Ecto neural progenitor cell (in vitro differentiated cells): ENCODE results near the gene VAMP5.
"Not testable (repeated sequence)": the region's sequence is repeated elsewhere in the genome, so short reads cannot be mapped to it uniquely, and the experiment has no call there.

ENCODE experiments used
- DNase-seq: peaks from one replicate; pipeline ENCODE4 v3.0.0-alpha.2; 2018; ENCODE audit warnings: low spot score

Gene VAMP5, protein sequence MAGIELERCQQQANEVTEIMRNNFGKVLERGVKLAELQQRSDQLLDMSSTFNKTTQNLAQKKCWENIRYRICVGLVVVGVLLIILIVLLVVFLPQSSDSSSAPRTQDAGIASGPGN

DNA sequence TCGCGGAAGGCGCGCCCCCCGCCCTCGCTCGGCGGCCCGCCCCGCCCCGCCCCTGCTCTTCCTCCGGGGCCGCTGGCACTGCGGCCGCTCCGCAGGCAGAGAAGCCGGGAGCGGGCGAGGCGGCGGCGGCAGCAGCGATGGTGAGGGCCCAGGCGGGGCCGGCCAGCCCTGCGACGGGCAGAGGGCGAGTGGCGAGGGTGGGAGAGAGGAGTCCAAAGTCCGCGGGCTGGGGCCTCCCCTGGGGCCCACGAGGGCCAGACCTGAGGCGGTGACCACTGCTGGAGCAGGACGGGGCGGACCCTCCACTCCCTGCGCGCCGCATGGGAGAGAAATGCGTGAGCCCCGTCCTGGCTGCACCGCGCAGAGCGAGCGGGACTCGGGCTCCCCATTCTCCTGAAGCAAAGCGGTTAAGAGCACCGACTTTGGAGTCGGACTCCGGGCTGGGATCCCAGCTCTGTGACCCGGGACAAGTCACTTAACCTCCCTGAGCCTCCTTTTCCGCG is at the start of gene VAMP5:
Gene VAMP5 (plus strand): TSS at position 78 of the 503 bp plus-strand sequence. CDS start 60 bp downstream, at position 138.
- DNase-seq = no peak

DNA sequence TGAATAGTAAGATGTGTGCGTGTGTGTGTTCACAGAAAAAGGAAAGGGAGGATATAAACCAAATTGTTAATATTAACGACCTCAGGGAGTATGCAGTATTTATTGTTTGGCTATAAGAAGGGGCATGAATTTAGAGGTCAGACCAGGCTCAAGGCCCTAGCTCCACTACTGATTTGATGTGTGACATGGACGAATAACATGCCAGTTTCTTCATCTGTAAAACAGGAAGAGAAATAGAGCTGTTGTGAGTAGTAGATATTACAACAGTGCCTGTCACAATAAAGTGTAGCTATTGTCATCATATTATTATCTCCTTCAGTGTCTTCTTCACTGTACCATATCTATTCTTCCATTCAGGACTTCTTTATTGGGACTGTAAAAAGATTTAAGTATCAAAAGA is 49.4 kb upstream of the VAMP5 start:
- no peak for DNase-seq

DNA sequence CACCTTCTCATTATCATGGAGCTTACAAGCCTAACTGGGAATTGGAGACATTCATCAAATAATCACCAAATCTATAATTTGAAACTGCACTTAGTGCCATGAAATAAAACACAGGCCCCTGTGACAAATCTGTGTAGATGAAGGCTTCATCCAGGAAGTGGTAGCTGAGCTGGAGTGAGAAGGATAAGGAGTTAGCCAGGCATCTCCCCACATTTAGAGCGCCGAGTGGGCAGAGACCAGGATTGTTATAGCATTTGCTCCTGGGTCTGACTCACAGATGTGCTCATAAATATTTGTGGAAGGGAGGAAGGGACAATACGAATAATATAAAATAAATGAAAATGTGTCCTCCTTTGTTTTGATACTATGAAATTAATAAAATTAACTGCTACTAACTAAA is 47.8 kb upstream of the VAMP5 start:
- DNase-seq = no peak

DNA sequence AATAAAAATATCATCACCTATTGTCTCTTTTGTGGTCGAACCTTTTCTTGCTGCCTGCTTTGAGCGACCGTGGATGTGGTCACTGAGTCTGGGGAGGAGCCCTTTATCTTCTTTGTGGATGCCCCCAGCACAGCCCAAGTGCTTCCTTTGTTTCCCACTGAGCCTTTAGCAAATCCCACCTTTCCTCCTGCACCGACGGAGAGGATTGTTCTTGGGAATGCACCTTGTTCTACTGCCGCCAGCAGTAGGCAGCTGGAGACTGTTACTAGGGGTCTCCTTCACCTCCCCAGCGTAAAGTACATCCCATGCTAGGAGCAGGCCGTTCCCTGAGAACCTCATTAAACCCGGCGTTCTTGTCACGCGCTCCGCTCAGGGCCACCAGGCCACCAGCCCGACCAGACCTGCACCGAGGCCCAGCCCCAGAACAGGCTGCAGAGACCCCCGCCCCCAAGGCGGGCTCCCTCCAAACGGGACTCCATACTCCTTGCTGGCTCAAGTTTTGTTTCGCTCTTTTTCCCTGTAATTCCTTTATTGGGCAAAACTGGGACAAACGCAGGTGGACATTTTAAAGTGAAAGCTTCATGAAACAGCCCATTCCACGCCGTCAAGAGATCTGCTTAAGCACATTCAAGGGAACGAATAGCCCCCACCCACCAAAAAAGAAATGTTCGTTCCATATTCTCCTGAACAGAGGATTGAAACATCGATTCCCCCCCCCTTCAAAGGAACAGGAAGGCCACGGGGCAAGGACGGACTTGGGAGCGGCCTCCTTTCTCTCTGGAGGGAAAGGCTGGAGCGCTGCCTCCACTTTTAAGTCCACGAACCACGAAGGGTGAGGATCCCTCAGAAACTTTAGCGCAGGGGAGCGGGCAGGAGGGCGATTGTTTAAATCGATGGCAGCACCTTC is 46.4 kb upstream of the VAMP5 start:
- peak; percentile 75 for DNase-seq

DNA sequence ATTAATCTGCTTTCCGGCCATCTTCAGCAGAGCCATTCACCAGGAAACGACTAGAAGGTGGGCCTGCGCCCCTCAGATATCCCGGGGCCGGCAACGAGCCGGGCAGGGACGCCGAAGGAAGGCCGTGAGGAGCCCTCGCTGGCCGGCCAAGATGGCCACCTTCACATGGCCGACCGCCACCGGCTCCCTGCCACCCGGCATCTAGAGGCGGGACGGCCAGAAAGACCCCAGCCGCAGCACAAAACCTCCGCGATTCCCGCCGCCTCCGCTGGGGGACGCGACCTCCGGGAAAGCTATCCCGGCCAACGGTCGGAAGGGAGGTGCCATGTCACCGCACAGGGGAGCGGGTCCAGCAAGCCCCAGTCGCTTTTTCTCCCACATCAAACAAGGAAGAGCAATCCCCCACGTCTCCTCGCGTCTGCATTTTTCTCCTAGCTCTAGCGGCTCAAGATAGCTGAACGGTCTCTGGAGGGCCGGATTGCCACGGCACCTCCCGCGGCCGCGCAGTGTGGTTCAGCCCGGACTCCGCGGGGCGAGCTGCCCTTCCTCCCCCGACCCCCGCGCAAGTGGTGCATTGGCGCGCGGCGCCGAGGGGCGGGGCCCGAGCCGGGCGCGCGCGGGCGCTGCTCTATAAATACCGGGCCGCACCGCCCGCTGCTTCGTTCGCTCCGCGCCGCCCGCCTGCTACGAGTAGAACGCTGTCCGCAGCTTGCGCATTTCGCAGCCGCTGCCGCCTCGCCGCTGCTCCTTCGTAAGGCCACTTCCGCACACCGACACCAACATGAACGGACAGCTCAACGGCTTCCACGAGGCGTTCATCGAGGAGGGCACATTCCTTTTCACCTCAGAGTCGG is 45.5 kb upstream of the VAMP5 start, which contains the start of gene MAT2A:
Gene MAT2A (plus strand): TSS at position 662 of the 854 bp plus-strand sequence. CDS start 120 bp downstream, at position 782.
- DNase-seq = peak; percentile 98

DNA sequence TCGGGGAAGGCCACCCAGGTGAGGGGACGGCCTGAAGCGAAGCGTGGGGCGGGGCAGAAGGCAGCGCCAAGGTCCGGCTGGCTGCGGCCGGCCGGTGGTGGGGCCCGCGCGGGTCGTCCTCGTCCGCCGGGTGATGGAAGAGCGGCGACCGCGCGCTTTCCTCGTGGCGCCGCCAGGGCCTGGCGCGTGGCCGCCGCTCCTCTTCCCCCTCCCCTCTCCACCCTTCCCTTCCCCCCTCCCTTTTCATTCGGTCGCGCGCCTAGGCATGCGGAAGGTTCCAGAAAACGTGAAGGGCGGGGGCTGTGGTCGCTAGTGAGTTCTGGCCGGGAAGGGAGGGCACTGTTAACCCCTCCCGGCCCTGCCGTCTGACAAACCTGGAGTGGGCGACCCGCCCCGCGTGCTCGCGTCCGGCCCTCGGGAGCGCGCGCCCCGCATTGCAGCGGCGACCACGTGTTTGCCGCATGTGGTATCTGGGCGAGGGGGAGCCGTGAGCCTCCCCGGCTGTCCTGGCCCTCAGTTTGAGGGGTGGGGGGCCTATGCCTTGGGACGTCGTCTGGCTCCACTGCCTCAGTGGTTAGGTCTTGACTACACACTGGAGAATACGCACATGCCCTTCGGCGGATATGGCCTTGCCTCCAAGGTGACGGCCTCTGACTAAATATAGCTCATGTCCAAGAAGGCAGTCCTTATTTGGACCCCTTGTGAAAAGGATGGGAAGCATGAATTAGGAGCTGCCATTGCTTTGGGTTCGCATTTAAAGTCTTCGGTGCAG is 44.7 kb upstream of the VAMP5 start:
- DNase-seq = no peak

DNA sequence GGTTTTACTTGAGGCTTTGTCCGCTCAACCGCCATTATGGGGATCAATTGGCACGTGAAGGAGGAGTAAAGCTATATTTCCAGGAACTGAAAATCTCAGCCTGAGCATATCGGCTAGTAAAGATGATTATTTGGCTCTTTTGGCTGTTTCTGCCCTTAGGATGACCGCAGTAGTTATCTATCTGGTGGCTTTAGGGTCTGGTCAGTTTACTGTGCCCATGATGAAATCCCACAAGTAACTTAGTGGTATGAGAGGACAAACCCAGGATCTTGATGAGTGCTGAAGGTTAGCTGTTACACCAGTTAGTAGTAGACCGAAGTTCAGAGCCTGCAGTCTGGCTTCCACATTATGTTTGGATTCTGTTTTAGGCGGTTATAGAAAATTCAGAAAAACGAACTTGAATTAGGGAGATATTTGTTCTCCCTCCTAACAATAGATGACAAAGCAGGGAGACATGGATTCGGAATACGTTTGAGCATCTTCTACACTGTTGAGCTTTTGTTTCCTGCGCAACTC is 44.0 kb upstream of the VAMP5 start:
- no peak for DNase-seq

DNA sequence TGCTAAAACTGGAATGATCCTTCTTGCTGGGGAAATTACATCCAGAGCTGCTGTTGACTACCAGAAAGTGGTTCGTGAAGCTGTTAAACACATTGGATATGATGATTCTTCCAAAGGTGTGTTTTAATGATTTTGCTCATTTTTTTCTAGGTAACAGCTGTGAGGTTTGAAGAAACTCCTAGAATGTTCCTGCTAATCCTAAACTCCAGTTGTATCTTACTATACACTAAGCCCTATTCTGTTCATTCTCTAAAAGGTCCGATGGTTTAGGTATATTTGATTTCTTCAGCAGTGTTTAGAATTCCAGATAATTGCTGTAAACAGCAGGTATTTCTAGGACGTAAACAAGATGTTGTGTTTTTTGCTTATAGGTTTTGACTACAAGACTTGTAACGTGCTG is 43.0 kb upstream of the VAMP5 start:
- DNase-seq = no peak

DNA sequence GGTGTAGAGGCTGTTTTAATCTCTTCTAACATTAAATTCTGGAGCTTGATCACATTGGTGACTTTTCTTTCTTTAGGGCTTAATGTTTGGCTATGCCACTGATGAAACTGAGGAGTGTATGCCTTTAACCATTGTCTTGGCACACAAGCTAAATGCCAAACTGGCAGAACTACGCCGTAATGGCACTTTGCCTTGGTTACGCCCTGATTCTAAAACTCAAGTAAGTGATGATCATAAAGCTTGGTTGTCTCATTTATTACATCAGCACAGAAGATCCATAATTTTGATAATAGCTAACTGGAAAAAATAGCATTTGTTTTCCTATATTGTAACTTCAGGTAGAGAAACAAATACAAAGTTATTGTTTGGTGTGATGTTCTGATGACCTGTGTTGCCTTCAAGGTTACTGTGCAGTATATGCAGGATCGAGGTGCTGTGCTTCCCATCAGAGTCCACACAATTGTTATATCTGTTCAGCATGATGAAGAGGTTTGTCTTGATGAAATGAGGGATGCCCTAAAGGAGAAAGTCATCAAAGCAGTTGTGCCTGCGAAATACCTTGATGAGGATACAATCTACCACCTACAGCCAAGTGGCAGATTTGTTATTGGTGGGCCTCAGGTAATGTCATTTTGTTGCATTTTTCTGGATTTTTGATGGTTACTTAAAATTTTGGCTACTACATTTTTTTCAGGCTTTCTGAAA is 42.3 kb upstream of the VAMP5 start:
- no peak for DNase-seq

DNA sequence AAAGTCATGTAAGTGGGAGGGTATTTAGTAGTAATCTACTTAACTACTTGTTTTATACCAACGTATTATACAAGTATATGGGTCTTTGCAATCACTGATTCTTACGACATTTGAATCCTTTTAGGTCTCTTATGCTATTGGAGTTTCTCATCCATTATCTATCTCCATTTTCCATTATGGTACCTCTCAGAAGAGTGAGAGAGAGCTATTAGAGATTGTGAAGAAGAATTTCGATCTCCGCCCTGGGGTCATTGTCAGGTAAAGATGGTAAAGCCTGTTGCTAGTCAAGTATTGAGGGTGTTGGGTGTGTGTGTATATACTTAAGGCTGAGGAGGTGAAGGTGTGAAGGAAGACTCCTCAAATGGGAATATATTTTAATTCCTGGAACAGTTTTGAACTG is 41.5 kb upstream of the VAMP5 start:
- DNase-seq = no peak

DNA sequence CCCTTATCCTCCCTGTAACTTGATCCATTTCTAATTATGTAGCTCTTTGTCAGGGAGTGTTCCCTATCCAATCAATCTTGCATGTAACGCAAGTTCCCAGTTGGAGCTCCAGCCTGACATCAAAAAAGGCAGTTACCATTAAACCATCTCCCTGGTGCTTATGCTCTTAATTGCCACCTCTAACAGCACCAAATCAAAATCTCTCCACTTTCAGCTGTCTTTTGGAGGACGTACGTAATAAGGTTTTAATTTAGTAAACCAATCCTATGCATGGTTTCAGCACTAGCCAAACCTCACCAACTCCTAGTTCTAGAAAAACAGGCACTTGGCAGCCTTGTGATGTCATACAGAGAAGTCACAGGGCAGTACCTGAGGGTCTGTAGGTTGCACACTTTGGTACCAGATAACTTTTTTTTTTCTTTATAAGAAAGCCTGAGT is 40.0 kb upstream of the VAMP5 start:
- DNase-seq = not testable (repeated sequence)

DNA sequence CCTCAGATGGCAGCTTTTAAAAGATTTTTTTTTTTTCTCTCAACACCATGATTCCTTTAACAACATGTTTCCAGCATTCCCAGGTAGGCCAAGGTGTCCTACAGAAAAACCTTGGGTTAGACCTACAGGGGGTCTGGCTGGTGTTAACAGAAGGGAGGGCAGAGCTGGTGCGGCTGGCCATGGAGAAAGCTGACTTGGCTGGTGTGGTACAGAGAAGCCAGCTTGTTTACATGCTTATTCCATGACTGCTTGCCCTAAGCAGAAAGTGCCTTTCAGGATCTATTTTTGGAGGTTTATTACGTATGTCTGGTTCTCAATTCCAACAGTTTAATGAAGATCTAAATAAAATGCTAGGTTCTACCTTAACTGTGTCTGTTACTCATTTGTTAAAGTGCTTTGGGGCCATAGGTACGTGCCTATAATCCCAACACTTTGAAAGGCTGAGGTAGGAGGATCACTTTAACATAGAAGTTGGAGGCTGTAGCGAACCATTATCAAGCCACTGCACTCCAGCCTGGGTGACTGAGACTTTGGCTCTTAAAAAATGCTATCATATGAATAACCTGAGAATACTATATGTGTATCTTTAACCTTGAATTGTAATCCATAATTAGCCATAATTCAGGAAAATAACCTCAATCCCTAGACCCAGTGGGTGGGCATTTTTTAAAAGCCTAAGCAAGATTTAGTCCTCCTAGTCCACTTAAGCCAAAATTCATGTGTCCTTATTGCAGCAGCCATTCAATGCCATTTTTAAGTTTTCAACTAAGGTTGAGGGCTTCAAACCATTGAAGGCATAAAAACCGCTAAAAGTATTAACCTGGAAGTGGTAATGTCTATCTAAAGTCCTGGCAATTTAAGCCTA is 39.1 kb upstream of the VAMP5 start:
- not testable (repeated sequence) for DNase-seq

DNA sequence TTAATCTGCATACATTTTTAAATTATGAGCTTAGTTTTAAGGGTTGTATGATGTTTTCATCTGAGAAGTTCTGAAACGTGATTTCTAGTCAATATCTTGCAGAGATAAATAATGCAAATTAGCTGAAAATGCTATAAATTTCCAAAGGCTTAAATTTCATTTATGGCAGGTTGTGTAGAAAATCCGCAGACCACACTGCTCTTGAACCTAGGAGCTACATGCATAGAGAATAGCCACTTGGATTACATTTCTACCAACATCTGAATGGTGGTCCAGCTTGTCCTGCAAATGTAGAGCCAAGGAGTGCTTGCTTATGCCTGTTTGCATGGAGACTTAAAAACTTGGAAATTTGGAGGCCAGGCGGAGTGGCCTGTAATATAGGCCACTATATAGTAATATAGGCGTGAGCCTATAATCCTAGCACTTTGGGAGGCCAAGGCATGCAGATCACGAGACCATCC is 38.4 kb upstream of the VAMP5 start:
- DNase-seq = no peak

DNA sequence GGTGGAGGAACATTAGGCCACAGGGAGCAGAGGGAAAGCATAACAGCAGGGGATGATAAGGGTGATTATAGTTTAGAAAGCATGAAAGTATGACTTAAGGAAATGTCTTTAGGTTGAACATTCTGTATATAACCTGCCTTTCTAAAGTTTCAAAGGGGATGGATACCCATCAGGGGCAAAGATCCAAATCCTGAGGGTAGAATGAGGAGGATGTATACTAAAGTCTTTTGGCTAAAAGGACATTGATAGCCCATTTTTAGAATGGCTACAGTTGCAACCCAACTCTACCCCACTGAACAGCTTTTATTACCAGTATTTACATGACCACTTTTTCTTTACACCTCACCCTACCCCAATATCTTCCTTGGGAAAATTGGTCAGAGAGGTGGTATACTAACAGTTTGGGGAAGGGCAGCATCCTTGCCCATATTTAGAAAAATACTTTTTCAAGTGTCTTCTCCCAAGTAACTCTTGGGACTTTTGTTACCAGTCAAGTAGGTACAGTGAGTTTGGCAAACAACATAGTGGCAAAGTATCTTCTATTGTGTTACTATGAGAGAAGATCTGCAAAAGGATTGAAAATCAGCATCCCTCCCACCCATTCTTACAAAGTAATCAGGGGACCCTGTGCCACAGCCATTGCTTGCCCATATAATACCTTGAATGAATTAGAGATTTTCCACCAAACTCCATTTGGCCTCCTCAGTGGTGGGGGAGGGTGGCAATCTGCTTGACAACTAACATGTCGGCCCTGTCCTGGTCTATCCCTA is 37.0 kb upstream of the VAMP5 start:
- DNase-seq = no peak

DNA sequence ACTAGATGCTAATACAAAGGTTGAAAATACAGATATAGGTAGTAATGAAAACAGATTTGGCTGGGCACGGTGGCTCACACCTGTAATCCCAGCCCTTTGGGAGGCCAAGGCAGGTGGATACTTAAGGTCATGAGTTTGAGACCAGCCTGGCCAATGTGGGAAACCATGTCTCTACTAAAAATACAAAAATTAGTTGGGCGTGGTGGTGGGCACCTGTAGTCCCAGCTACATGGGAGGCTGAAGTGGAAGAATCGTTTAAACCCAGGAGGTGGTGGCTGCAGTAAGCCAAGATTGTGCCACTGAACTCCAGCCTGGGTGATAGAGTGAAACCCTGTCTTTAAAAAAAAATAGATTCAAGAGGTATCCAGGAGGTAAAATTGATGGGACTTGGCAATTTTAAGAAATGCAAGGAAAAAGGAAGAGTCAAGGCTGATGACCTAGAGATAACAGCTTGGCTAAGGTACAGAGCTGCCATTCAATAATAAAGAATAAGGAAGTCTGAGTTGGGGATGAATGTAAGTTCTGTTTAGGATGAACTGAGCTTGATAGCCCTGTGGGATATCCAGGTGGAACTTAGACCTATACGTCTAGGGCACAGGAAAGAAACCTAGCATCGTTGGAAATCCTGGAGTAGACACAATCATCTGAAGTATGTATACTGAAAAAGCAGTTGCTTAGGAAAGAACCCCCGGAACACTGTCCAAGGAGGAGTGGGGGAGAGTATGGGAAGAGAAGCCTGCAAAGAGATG is 36.2 kb upstream of the VAMP5 start:
- no peak for DNase-seq

DNA sequence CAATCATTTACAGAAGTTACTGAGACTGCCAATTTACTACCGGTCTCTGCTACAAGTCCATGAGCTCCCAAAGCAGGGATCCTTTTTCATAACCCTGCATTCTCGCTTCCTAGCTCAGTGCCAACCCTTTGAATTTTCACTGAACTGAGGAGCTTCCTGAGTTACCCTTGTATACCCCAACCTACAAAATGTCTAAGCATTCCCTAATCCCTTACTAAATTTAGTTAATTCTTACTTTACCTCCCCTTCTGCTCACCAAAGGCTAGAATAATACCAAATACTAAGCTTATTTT is 35.7 kb upstream of the VAMP5 start:
- no peak for DNase-seq

DNA sequence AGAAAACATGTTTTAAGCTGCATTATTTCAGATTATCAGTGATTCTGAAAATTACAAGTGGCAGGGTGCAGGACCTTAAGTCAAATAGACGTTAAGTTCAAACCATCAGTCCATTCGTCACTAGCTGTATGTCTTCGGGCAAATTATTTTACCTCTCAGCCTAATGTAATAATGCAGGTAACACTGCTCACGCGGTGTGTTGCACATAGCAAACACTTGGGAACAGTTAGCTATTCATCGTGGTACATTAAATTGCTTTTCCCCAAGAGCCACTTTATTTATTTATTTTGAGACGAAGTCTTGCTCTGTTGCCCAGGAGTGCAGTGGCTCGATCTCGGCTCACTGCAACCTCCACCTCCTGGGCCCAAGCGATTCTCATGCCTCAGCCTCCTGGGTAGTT is 35.1 kb upstream of the VAMP5 start:
- no peak for DNase-seq

DNA sequence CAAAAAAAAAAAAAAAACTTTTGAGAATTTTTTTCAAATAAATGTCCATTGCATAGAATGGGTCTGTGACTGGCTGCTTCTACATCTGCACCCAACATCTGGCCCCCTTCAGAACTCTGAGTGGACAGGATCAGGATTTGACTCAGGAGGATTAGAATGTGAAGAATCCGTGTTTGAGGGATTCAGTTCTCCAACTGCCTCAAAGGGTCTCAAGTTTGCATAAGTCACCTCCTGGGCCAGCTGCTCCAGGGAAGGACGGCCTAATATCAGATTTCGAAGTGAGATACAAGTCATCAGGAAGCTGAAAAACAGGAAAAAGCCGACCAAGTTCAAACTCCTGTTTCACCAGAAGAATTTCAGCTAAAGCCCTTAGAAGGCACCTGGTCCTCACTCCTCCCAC is 34.4 kb upstream of the VAMP5 start:
- DNase-seq = no peak
